SK-MEL-5 (cell line): ENCODE measurements around the gene PPM1A. TPM values are rescaled to one million over a fixed set of nuclear protein-coding genes. Genes with fewer than 3 reads are reported as not detected.

Experiments used
- DNase-seq: peaks from one replicate; pipeline ENCODE4 v3.0.0-alpha.2; 2016; ENCODE audit warnings: low read depth, low spot score
- in situ Hi-C: cut with HindIII; loops from 2 replicates; pipeline ENCODE4 v1.10.0; 2016; ENCODE audit warnings: low sequenced_read_pairs, high pct_unique_total_duplicates, low pct_unique_long_range_greater_than_20kb
- total RNA-seq: library from RNA; depleted of rRNA; stranded (reverse); fragments of >200 nt; shearing (Covaris generic); gene quantifications from 2 replicates; pipeline ENCODE4 v1.2.3, GENCODE V29; 2014

The PPM1A gene
- total RNA-seq, 1 experiment from 2014 or later: 22.7 TPM

DNA sequence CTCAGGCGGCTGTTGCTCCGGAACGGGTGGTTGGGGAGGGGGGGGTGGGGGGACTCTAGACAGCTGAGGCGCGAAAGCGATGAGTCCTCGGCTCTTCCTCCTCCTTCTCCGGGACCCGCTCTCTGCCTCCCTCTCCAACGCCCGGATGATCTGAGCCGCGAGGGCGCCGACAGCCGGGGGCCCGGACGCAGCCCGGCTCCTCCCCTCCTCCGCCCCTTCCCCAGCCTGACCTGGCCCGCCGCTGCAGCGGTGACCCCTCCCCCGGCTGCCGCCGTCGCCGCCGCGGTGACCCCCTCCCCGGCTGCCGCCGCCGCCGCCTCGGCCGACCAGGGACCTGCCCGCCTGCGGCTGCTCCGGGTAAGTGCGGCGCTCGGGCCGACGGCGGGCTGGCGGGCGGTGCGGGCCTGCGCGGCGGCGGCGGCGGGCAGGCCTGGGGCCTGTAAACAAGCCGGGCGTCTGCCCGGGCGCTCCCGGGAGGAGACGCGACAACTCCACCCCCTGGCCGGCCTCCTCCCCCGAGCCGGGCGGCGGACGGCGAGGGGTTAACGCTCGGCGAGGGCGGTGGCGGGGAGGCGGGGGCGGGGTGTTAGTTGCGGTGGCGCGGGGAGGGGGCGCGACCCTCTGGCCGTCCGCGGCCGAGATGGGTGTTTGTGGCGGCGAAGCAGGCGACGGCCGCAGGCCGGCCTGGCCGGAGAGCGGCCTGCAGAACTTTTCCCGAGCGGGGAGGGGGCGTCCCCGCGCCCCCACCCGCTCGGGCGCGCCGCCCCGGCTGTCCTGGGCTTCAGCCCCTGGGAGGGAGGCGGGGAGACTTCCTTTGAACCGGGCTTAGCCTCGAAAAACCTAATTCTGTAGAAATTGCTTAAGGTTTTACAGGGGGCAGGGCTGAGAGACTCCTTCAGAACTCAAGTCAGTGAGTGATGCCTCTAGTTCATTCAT, 568 bp downstream of the PPM1A start:
- DNase-seq: peak; percentile 67
- in situ Hi-C loops: no loop called here

- DNase-seq: peak; percentile 67
- in situ Hi-C loops: no loop called here
Observed at GRCh38 chr14:60250257-60251035, 1.4 kb downstream of the PPM1A start.

GRCh38 chr14:60251877-60252276, 2.9 kb downstream of the PPM1A start:
- DNase-seq: no peak
- in situ Hi-C loops: no loop called here

DNA sequence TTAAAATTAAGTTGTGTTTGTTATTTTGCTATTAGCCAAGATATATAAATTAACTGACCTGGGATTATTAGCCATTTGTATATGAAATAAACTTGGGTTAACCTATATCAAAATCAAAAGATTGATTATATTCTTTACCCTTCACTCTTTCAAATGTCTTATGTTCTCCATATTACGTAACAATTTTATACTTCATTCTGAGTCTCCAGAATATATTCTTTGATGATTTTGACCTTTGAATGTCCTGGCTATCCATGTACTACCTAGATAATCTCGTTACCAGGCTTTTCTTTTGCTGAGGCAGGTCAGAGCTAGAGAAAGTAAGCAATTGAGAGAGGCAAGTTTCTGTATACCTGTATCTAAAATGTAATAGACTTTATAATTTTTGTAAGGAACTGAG, 3.6 kb downstream of the PPM1A start:
- in situ Hi-C loops: no loop called here

DNA sequence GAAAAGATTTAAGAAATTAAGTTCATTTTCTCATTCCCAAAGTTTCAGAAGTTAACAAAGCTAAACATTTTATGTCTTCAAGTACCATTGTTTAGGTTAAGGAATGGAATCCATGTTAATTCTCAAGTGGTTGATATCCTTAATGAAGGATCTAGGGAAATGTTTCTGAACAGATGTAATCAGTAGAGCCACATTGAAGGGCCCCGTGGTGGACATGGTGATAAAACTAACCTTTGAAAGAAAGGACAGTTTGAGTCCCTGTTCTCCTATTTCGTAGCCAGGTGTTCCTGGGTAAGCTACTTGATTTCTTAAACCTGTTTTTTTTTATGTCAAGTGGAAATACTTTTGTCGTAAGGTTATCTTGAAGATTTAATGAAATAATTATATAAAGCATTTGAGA, 4.6 kb downstream of the PPM1A start:
- no peak for DNase-seq
- in situ Hi-C loops: no loop called here

More for the DNA sequence above, 3.6 kb downstream of the PPM1A start:
- DNase-seq: no peak

DNA sequence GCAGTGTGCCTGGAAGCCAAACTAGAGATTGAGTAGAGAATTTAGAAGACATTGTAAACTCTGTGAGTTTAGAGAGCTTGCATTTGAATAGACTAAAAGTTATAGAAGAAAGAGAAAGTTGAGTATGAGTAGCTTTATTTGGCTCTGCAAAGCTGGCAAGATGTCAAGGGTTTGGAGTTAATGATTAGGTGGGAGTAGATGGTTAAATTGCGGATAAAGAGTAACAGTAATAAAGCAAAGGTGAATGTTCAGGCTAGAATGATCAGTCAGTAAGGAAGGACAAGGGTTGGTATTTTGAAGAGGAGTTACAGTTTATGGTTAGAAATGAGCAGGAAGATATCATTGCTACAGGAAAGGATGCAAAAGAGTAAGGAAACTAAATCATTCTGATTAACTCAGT, 5.2 kb downstream of the PPM1A start:
- DNase-seq: no peak
- in situ Hi-C loops: no loop called here

- in situ Hi-C loops: no loop called here
- DNase-seq: no peak
Observed at GRCh38 chr14:60257865-60258264, 8.8 kb downstream of the PPM1A start.

- DNase-seq: no peak
- in situ Hi-C loops: no loop called here
Observed at GRCh38 chr14:60265163-60265562, 16.1 kb downstream of the PPM1A start.

DNA sequence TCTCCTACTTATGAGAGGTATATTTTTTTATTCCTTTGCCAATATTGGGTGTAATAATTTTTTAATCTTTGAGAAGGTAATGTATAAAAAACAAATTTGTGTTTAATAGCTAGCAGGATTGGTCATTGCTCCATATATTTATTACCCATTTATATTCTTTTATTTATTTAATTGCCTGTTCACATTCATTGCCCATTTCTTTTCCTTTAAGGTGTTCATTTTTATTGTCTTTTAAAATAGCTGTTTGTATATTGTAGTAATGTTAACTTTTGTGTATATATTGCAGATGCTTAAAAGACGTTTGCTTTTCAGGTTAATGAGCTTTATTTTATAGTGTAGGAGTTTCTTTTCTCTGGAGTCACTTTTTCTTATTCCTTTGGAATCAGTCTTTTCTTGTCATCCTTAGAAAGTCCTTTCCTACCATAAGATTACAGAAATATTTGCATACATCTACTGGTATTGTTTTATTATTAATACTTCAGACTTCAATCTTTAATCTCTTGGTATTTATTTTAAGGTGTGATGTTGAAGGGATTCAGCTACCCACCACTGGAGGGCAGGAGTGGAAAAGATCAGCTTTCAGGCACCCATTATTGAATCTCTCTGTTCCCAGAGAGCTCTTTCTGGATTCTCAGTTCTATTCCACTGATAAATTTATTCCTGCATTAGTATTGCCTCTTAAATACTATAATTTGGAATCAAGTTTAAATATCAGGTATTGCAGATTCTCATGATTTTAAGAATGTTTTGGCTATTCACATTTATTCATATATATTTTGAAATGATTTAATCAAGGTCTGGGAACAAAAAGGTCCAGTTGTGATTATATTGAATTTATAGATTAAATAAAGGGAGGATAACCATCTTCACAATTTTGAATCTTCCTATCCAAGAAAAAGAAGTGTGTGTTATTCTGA, 17.3 kb downstream of the PPM1A start:
- peak; percentile 68 for DNase-seq
- in situ Hi-C loops: no loop called here

DNA sequence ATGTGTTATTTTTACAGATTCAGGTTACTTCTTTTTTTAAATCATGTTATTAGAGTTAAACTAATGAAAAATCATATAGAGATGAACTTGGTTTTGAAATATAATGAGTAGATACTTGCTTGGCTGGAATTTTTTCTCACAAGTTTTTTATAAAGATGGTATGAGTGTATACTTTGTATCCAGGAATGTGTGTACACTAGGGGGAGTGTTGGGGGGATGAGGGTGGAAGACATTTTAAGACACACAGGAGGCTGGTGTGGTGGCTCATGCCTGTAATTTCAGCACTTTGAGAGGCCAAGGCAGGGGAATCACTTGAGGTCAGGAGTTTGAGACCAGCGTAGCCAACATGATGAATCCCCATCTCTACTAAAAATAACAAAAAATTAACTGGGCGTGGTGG, 23.2 kb downstream of the PPM1A start:
- DNase-seq: peak; percentile 26
- in situ Hi-C loops: no loop called here

- in situ Hi-C loops: no loop called here
- DNase-seq: peak; percentile 36
Observed at GRCh38 chr14:60273956-60274355, 24.9 kb downstream of the PPM1A start.

GRCh38 chr14:60274448-60274847, 25.4 kb downstream of the PPM1A start:
- peak; percentile 40 for DNase-seq
- in situ Hi-C loops: no loop called here

DNA sequence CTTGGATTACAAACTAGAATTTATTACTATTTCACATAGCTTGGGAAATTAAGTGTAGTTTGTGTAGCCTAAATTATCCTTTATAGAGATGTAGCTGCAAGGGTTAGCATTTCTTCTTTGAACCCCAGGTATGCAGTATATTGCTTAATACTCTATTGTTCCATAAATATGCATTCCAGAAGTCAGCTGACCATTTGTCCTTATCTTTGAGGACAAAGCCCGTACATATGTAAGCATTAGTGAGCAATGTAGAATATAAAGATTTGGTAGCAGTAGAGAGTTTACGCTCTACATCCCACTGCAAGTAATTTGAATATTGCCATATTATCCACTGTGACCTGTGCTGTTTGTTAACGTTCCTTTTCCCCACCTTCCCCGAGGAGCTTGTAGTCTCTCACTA, 26.9 kb downstream of the PPM1A start:
- in situ Hi-C loops: no loop called here
- no peak for DNase-seq

GRCh38 chr14:60276347-60276746, 27.3 kb downstream of the PPM1A start:
- in situ Hi-C loops: no loop called here
- no peak for DNase-seq

- DNase-seq: no peak
- in situ Hi-C loops: no loop called here
Observed at GRCh38 chr14:60277605-60278190, 28.7 kb downstream of the PPM1A start.

- DNase-seq: no peak
- in situ Hi-C loops: no loop called here
Observed at GRCh38 chr14:60278350-60278749, 29.3 kb downstream of the PPM1A start.

DNA sequence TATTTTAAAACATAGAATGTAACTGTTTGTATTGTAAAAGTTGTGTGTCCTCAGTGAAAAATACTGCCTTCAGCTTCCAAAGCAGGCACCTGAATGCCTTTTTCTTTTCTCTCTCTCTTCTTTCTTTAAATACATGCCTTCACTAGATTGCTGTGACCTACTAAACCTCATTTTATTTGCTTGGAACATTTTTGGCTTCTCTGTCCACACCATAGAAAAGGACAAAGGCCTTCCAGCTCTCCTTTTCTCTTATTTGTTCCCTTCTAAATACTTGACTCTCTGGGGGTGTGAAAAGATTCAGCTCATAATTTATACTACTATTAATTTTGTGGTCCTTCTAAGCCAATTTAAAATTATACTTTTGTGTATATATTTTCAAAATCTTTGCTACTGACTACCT, 38.4 kb downstream of the PPM1A start:
- in situ Hi-C loops: no loop called here
- no peak for DNase-seq
